ENCODE measurements around the gene DBT. TPM values are rescaled to one million over a fixed set of nuclear protein-coding genes. Genes with fewer than 3 reads are reported as not detected.

DBT gene
- total and polyA plus RNA-seq, 2 of the 13 experiments (the other 11 are each of a cell fraction or from before 2014, with no cell fraction given) = 3.3 to 10.2 TPM

DNA sequence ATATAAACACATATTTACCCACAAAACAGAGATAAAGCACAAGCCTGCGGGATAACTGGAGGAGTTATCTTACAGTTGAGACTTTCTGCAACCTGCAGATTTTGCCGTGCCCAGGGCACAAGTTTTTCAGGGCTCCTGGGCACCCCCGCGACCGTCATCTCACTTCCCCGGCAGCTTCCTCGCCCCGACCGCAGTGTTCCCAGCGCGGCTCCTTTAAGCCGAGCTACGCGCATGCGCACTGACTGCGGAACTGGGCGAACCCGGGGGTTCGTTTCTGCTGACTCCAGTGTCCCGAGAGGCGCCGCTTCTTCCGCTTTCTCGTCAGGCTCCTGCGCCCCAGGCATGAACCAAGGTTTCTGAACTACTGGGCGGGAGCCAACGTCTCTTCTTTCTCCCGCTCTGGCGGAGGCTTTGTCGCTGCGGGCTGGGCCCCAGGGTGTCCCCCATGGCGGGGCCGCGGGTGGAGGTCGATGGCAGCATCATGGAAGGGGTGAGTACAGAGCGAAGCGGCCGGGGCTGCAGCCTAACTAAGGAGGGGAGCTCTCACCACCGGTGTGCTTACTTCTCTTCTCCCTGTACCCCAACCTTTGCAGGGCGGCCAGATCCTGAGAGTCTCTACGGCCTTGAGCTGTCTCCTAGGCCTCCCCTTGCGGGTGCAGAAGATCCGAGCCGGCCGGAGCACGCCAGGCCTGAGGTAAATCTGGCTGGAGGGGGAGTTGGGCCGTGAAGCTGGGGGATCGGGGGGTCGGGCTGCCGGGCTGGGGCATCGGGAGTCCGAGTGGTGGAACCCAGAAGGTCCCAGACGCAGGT, 16.5 kb upstream of the DBT start, which contains the start of gene RTCA (continued):
- TF ChIP-seq, protein P1, sequence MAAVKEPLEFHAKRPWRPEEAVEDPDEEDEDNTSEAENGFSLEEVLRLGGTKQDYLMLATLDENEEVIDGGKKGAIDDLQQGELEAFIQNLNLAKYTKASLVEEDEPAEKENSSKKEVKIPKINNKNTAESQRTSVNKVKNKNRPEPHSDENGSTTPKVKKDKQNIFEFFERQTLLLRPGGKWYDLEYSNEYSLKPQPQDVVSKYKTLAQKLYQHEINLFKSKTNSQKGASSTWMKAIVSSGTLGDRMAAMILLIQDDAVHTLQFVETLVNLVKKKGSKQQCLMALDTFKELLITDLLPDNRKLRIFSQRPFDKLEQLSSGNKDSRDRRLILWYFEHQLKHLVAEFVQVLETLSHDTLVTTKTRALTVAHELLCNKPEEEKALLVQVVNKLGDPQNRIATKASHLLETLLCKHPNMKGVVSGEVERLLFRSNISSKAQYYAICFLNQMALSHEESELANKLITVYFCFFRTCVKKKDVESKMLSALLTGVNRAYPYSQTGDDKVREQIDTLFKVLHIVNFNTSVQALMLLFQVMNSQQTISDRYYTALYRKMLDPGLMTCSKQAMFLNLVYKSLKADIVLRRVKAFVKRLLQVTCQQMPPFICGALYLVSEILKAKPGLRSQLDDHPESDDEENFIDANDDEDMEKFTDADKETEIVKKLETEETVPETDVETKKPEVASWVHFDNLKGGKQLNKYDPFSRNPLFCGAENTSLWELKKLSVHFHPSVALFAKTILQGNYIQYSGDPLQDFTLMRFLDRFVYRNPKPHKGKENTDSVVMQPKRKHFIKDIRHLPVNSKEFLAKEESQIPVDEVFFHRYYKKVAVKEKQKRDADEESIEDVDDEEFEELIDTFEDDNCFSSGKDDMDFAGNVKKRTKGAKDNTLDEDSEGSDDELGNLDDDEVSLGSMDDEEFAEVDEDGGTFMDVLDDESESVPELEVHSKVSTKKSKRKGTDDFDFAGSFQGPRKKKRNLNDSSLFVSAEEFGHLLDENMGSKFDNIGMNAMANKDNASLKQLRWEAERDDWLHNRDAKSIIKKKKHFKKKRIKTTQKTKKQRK (IDR thresholded peaks at IDR 0.05; ENCODE audit: low read length) = no peak
- TF ChIP-seq, protein P2, sequence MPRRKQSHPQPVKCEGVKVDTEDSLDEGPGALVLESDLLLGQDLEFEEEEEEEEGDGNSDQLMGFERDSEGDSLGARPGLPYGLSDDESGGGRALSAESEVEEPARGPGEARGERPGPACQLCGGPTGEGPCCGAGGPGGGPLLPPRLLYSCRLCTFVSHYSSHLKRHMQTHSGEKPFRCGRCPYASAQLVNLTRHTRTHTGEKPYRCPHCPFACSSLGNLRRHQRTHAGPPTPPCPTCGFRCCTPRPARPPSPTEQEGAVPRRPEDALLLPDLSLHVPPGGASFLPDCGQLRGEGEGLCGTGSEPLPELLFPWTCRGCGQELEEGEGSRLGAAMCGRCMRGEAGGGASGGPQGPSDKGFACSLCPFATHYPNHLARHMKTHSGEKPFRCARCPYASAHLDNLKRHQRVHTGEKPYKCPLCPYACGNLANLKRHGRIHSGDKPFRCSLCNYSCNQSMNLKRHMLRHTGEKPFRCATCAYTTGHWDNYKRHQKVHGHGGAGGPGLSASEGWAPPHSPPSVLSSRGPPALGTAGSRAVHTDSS (CRISPR knock-in tag; conservative IDR thresholded peaks at IDR 0.05) = no peak
- TF ChIP-seq, protein P3, sequence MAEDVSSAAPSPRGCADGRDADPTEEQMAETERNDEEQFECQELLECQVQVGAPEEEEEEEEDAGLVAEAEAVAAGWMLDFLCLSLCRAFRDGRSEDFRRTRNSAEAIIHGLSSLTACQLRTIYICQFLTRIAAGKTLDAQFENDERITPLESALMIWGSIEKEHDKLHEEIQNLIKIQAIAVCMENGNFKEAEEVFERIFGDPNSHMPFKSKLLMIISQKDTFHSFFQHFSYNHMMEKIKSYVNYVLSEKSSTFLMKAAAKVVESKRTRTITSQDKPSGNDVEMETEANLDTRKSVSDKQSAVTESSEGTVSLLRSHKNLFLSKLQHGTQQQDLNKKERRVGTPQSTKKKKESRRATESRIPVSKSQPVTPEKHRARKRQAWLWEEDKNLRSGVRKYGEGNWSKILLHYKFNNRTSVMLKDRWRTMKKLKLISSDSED (CRISPR knock-in tag; IDR thresholded peaks at IDR 0.05) = no peak
- TF ChIP-seq KDM1A (CRISPR knock-in tag; IDR thresholded peaks at IDR 0.05) = no peak
- TF ChIP-seq ZNF557 (CRISPR knock-in tag; IDR thresholded peaks at IDR 0.05) = no peak; the same call in 1 of the 2 replicates
- TF ChIP-seq ARNT (IDR thresholded peaks at IDR 0.05) = no peak
- no peak for TF ChIP-seq ZNF496 (CRISPR knock-in tag; IDR thresholded peaks at IDR 0.05; ENCODE audit: insufficient replicate concordance)
- TF ChIP-seq, protein P4, sequence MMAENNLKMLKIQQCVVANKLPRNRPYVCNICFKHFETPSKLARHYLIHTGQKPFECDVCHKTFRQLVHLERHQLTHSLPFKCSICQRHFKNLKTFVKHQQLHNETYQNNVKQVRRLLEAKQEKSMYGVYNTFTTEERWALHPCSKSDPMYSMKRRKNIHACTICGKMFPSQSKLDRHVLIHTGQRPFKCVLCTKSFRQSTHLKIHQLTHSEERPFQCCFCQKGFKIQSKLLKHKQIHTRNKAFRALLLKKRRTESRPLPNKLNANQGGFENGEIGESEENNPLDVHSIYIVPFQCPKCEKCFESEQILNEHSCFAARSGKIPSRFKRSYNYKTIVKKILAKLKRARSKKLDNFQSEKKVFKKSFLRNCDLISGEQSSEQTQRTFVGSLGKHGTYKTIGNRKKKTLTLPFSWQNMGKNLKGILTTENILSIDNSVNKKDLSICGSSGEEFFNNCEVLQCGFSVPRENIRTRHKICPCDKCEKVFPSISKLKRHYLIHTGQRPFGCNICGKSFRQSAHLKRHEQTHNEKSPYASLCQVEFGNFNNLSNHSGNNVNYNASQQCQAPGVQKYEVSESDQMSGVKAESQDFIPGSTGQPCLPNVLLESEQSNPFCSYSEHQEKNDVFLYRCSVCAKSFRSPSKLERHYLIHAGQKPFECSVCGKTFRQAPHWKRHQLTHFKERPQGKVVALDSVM (CRISPR knock-in tag; IDR thresholded peaks at IDR 0.05) = no peak
- no peak for TF ChIP-seq ZSCAN9 (CRISPR knock-in tag; IDR thresholded peaks at IDR 0.05; ENCODE audit: borderline replicate concordance)
- peak; percentile 88; the same call in 1 of the 2 replicates for TF ChIP-seq ZNF350 (CRISPR knock-in tag; IDR thresholded peaks at IDR 0.05; ENCODE audit: borderline replicate concordance, low read depth)
- no peak for TF ChIP-seq ZNF782 (CRISPR knock-in tag; IDR thresholded peaks at IDR 0.05; ENCODE audit: borderline replicate concordance)
- TF ChIP-seq SMARCC2 (IDR thresholded peaks at IDR 0.05) = no peak
- TF ChIP-seq ZNF879 (CRISPR knock-in tag; IDR thresholded peaks at IDR 0.05) = no peak
- TF ChIP-seq, protein P5, sequence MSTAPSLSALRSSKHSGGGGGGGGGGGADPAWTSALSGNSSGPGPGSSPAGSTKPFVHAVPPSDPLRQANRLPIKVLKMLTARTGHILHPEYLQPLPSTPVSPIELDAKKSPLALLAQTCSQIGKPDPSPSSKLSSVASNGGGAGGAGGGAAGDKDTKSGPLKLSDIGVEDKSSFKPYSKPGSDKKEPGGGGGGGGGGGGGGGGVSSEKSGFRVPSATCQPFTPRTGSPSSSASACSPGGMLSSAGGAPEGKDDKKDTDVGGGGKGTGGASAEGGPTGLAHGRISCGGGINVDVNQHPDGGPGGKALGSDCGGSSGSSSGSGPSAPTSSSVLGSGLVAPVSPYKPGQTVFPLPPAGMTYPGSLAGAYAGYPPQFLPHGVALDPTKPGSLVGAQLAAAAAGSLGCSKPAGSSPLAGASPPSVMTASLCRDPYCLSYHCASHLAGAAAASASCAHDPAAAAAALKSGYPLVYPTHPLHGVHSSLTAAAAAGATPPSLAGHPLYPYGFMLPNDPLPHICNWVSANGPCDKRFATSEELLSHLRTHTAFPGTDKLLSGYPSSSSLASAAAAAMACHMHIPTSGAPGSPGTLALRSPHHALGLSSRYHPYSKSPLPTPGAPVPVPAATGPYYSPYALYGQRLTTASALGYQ (CRISPR knock-in tag; IDR thresholded peaks at IDR 0.05) = peak; percentile 60; the same call in 1 of the 2 replicates
- TF ChIP-seq ZNF747 (CRISPR knock-in tag; IDR thresholded peaks at IDR 0.05; ENCODE audit: borderline replicate concordance) = no peak
- TF ChIP-seq ZNF17 (CRISPR knock-in tag; IDR thresholded peaks at IDR 0.05) = no peak
- TF ChIP-seq ZNF337 (CRISPR knock-in tag; IDR thresholded peaks at IDR 0.05; ENCODE audit: borderline replicate concordance, low read depth) = no peak
